DND-41 (cell line): ENCODE data around the gene CIB2.

Source experiments
- ATAC-seq: fragments of 200-7000 bp; cut with Tn5 transposase; 3 replicates; pipeline ENCODE4 v1.9.1; 2021; ENCODE audit warnings: low read depth; ENCODE audit not compliant: insufficient read depth
- DNase-seq: peaks from one replicate; pipeline ENCODE4 v3.0.0-alpha.2; 2020
- H2AFZ ChIP-seq: 2 replicates; pipeline ENCODE4 v1.6.0; 2012; ENCODE audit warnings: low read depth, low read length
- H3K27ac ChIP-seq: 2 replicates; pipeline ENCODE4 v1.5.1; 2012; ENCODE audit warnings: low read length, inconsistent platforms
- H3K27me3 ChIP-seq: fragments of 200-600 bp; sonication (generic); 2 replicates; pipeline ENCODE4 v1.6.0; 2012; ENCODE audit warnings: low read length, mild to moderate bottlenecking, inconsistent platforms; ENCODE audit not compliant: insufficient read depth, poor library complexity
- H3K36me3 ChIP-seq: 2 replicates; pipeline ENCODE4 v1.5.1; 2012; ENCODE audit warnings: low read length, inconsistent platforms; ENCODE audit not compliant: insufficient read depth
- H3K4me1 ChIP-seq: 2 replicates; pipeline ENCODE4 v1.5.1; 2012; ENCODE audit warnings: mild to moderate bottlenecking, low read length; ENCODE audit not compliant: insufficient read depth
- H3K4me2 ChIP-seq: 2 replicates; pipeline ENCODE4 v1.6.0; 2012; ENCODE audit warnings: mild to moderate bottlenecking, moderate library complexity, low read length, inconsistent platforms; ENCODE audit not compliant: insufficient read depth
- H3K4me3 ChIP-seq, 2 experiments: fragments of 200-600 bp in 1 of 2; shearing (Covaris generic) in 1 of 2; 2 replicates each; pipeline ENCODE4 v1.5.1; 2012 to 2016; ENCODE audit warnings: inconsistent platforms in 2 of 2, low read length in 2 of 2, mild to moderate bottlenecking in 2 of 2, low read depth in 1 of 2, moderate library complexity in 1 of 2
- H3K79me2 ChIP-seq: 2 replicates; pipeline ENCODE4 v1.6.0; 2012; ENCODE audit warnings: low read length, inconsistent platforms; ENCODE audit not compliant: insufficient read depth
- H3K9ac ChIP-seq: 2 replicates; pipeline ENCODE4 v1.6.0; 2012; ENCODE audit warnings: low read depth, mild to moderate bottlenecking, inconsistent platforms, low read length, moderate library complexity
- H3K9me3 ChIP-seq: 2 replicates; pipeline ENCODE4 v1.5.1; 2012; ENCODE audit warnings: low read length, moderate library complexity, mild to moderate bottlenecking, inconsistent platforms; ENCODE audit not compliant: insufficient read depth, severe bottlenecking
- H4K20me1 ChIP-seq: 2 replicates; pipeline ENCODE4 v1.6.0; 2012; ENCODE audit warnings: low read length; ENCODE audit not compliant: insufficient read depth
- EZH2 ChIP-seq: IDR thresholded peaks from 3 replicates; pipeline ENCODE4 v1.6.1; 2012; ENCODE audit warnings: borderline replicate concordance, low read depth, mild to moderate bottlenecking, moderate library complexity, low read length, inconsistent platforms; ENCODE audit not compliant: severe bottlenecking
- TF ChIP-seq, protein P1 (sequence below): IDR thresholded peaks from 2 replicates; pipeline ENCODE4 v1.5.1; 2012; ENCODE audit warnings: borderline replicate concordance, low read length, moderate library complexity, mild to moderate bottlenecking; ENCODE audit not compliant: poor library complexity, severe bottlenecking; ENCODE audit errors: extremely low read depth

CIB2 gene

DNA sequence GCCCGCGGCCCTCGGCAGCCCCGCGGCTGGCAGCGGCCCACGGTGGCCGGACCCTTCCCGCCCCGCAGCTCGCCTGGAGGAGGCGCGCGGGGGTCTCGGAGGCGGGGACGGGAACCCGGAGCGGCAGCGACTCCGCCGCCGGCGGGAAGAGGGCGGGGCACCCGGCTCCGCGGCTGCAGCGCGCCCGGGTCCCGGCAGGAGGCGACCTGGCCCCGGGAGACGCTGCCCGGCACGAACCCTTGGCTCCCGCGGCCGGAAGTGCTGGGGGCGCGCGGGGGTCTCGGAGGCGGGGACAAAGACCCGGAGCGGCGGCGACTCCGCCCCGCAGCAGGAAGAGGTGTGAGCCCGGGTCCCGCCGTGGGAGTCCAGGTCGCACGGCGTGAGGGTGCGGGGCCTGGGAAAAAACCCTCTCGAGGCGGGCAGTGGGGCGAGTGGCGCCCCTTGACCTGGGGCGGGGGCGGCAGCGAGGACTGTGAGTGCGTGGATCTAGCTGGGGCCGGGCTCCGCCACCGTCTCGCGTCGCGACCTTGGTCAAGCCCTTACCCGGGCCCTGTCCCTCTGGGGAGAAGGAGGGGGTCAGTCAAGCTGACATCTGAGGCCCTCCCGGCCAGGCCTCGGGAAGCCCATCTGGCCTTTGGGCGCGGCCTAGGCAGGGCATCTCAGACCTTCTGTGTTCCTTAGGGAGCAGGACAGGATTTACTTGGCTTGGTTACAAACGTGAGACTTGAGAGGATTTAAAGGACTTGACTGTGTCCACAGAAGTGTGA lies at the start of gene CIB2:
TSS of gene CIB2 (minus strand) at position 151 of the 767 bp plus-strand sequence. CDS start 230 bp downstream, outside the sequence.
- H3K9me3 ChIP-seq, result no peaks in the 10 kb centered on the region
- H3K9ac ChIP-seq, result peak within 1 kb of the TSS; percentile 99
- TF ChIP-seq, protein P1, sequence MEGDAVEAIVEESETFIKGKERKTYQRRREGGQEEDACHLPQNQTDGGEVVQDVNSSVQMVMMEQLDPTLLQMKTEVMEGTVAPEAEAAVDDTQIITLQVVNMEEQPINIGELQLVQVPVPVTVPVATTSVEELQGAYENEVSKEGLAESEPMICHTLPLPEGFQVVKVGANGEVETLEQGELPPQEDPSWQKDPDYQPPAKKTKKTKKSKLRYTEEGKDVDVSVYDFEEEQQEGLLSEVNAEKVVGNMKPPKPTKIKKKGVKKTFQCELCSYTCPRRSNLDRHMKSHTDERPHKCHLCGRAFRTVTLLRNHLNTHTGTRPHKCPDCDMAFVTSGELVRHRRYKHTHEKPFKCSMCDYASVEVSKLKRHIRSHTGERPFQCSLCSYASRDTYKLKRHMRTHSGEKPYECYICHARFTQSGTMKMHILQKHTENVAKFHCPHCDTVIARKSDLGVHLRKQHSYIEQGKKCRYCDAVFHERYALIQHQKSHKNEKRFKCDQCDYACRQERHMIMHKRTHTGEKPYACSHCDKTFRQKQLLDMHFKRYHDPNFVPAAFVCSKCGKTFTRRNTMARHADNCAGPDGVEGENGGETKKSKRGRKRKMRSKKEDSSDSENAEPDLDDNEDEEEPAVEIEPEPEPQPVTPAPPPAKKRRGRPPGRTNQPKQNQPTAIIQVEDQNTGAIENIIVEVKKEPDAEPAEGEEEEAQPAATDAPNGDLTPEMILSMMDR, result peak; percentile 81
- no peak for TF ChIP-seq EZH2
- H3K27me3 ChIP-seq, result no peaks in the 10 kb centered on the region
- peak; percentile 94 for ATAC-seq
- DNase-seq, result peak; percentile 88
- H3K79me2 ChIP-seq, result no peaks in the 10 kb centered on the region
- peak within 1 kb of the TSS; percentile 92 for H2AFZ ChIP-seq
- H3K4me1 ChIP-seq, result peaks cover 15% of the 10 kb centered on the region
- peak within 1 kb of the TSS; percentile 100 for H3K4me2 ChIP-seq
- no peaks in the 10 kb centered on the region for H4K20me1 ChIP-seq
- no peaks in the 10 kb centered on the region for H3K36me3 ChIP-seq
- peak within 1 kb of the TSS; percentile 90 for H3K27ac ChIP-seq
- peak within 1 kb of the TSS; percentile 85 to 96 for H3K4me3 ChIP-seq

DNA sequence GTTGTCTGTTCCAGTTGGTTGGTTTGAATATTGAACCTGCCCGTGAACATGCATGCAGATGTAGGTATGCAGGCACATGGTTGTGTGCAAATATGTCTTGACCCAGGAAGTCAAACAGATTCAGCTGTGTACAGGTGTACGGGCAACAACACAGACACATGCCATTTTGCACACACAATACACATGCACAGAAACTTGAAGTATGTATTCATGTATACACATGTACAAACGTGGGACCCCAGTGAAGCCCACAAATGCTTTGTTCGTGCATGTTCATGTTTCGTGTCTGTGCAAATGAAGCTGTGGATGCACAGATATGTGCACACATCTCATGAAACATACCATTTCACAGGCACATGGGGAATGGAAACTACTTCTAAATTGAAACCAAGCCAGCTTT lies 48.7 kb upstream of the CIB2 start:
- Histone ChIP-seq H2AFZ (no peak overlapping the region), H3K9ac (no peak overlapping the region), H3K4me2 (no peak overlapping the region), H3K4me1 (peaks cover 14% of the 10 kb centered on the region), H3K27ac (no peak overlapping the region), H4K20me1 (no peaks in the 10 kb centered on the region), H3K36me3 (no peaks in the 10 kb centered on the region), H3K4me3 (no peak overlapping the region), H3K27me3 (no peaks in the 10 kb centered on the region), H3K79me2 (no peaks in the 10 kb centered on the region), H3K9me3 (no peaks in the 10 kb centered on the region)
- DNase-seq, result no peak
- TF ChIP-seq, protein P1, result no peak
- no peak for TF ChIP-seq EZH2
- no peak for ATAC-seq

- Histone ChIP-seq H3K9ac (no peak overlapping the region), H3K27ac (no peak overlapping the region; the same call in 1 of the 2 replicates), H3K79me2 (no peaks in the 10 kb centered on the region), H3K4me2 (no peak overlapping the region), H3K36me3 (no peaks in the 10 kb centered on the region), H3K27me3 (no peaks in the 10 kb centered on the region), H3K9me3 (no peaks in the 10 kb centered on the region), H4K20me1 (no peaks in the 10 kb centered on the region), H2AFZ (no peak overlapping the region), H3K4me3 (no peak overlapping the region), H3K4me1 (peaks cover 19% of the 10 kb centered on the region)
- DNase-seq, result no peak
- ATAC-seq, result no peak
- no peak for TF ChIP-seq EZH2
- TF ChIP-seq, protein P1, result no peak
Measured at GRCh38 chr15:78179286-78179840, 48.1 kb upstream of the CIB2 start.
